ENCODE data around the gene MYMK.

DNA sequence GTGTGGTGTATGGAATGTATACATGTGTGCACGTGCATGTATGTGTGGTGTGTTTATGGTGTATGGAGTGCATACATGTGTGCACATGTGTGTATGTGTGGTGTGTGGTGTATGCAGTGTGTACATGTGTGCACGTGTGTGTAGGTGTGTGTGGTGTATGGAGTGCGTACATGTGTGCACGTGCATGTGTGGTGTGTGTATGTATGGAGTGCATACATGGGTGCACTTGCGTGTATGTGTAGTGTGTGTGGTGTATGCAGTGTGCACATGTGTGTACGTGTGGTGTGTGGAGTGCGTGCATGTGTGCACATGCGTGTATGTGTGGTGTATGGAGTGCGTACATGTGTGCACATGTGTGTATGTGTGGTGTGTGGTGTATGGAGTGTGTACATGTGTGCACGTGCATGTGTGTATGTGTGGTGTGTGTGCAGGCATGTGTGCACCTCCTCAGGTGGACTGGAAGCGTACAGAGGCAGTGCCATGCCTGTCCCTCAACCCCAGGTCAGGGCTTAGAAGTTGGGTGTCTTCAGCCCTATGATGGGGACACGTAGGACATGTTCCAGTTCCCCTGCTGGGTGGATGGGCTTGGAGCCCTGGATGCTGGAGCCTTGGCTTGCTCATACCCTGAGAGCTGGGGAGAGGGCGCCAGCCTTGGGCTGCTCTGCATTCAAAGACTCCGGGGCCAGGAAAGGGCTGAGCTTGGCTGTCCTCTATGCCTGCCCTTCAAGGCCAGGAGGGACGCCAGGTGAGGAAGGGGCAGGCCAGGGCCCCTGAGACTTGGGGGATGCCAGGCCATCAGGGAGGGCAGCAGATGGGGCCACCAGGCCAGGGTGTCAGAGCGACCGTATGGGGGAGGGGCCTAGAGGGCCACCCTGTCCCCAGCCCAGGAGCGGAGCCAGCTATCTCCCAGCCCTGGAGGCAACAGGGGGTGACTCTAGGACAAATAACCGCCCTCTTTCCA is 12.2 kb downstream of the MYMK start:
- TF ChIP-seq, protein P1, sequence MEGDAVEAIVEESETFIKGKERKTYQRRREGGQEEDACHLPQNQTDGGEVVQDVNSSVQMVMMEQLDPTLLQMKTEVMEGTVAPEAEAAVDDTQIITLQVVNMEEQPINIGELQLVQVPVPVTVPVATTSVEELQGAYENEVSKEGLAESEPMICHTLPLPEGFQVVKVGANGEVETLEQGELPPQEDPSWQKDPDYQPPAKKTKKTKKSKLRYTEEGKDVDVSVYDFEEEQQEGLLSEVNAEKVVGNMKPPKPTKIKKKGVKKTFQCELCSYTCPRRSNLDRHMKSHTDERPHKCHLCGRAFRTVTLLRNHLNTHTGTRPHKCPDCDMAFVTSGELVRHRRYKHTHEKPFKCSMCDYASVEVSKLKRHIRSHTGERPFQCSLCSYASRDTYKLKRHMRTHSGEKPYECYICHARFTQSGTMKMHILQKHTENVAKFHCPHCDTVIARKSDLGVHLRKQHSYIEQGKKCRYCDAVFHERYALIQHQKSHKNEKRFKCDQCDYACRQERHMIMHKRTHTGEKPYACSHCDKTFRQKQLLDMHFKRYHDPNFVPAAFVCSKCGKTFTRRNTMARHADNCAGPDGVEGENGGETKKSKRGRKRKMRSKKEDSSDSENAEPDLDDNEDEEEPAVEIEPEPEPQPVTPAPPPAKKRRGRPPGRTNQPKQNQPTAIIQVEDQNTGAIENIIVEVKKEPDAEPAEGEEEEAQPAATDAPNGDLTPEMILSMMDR (IDR thresholded peaks at IDR 0.05 in 8 of 11, conservative IDR thresholded peaks at IDR 0.05 in 3 of 11) = no peak
- no peak for TF ChIP-seq POLR2AphosphoS5 (IDR thresholded peaks at IDR 0.05)

Measured in spleen (tissue), 7 donors.